OCI-LY7 (cell line): ENCODE data around the gene MAS1.

Experiments used
- CTCF ChIP-seq: fragments of 200-600 bp; sonication (generic); conservative IDR thresholded peaks from 2 replicates; pipeline ENCODE4 v1.5.1; 2014; ENCODE audit warnings: mild to moderate bottlenecking, antibody characterized with exemption, low read length, moderate library complexity, mixed read lengths
- EZH2phosphoT487 ChIP-seq: fragments of 200-600 bp; sonication (generic); IDR thresholded peaks from 2 replicates; pipeline ENCODE4 v1.6.1; 2018; ENCODE audit warnings: low read depth, borderline replicate concordance, mild to moderate bottlenecking, mixed run types, antibody characterized with exemption, low read length, moderate library complexity, mixed read lengths

DNA sequence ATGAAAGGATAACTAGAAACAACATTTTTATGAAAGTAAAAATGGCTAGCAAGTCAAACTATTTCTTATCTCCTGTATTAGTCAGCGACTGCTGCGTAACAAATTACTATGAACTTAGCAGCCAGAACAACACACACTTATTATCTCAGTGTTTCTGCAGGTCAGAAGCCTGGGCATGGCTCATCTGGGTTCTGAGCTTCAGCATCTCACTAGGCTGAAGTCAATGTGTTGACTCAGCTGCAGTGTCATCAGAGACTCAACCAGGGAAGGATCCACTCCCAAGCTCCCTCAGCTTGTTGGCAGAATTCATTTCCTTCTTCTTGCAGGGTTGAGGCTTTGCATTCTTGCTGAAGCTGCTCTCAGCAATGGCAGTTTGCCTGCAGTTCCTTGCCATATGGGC lies 44.8 kb downstream of the MAS1 start:
- no peak for TF ChIP-seq CTCF
- no peak for TF ChIP-seq EZH2phosphoT487
